ENCODE data around the gene KPNA1. TPM values are rescaled to one million over a fixed set of nuclear protein-coding genes. Genes with fewer than 3 reads are reported as not detected.

Gene KPNA1
- total and polyA plus RNA-seq, 2 of the 13 experiments (the other 11 are each of a cell fraction or from before 2014, with no cell fraction given): 15.4 to 30.0 TPM

- no peak for TF ChIP-seq ZHX2 (IDR thresholded peaks at IDR 0.05; ENCODE audit: low read depth)
- peak; percentile 66; the same call in 1 of the 2 replicates for TF ChIP-seq ZHX2 (CRISPR knock-in tag; IDR thresholded peaks at IDR 0.05; ENCODE audit: borderline replicate concordance)
- TF ChIP-seq, protein P1, sequence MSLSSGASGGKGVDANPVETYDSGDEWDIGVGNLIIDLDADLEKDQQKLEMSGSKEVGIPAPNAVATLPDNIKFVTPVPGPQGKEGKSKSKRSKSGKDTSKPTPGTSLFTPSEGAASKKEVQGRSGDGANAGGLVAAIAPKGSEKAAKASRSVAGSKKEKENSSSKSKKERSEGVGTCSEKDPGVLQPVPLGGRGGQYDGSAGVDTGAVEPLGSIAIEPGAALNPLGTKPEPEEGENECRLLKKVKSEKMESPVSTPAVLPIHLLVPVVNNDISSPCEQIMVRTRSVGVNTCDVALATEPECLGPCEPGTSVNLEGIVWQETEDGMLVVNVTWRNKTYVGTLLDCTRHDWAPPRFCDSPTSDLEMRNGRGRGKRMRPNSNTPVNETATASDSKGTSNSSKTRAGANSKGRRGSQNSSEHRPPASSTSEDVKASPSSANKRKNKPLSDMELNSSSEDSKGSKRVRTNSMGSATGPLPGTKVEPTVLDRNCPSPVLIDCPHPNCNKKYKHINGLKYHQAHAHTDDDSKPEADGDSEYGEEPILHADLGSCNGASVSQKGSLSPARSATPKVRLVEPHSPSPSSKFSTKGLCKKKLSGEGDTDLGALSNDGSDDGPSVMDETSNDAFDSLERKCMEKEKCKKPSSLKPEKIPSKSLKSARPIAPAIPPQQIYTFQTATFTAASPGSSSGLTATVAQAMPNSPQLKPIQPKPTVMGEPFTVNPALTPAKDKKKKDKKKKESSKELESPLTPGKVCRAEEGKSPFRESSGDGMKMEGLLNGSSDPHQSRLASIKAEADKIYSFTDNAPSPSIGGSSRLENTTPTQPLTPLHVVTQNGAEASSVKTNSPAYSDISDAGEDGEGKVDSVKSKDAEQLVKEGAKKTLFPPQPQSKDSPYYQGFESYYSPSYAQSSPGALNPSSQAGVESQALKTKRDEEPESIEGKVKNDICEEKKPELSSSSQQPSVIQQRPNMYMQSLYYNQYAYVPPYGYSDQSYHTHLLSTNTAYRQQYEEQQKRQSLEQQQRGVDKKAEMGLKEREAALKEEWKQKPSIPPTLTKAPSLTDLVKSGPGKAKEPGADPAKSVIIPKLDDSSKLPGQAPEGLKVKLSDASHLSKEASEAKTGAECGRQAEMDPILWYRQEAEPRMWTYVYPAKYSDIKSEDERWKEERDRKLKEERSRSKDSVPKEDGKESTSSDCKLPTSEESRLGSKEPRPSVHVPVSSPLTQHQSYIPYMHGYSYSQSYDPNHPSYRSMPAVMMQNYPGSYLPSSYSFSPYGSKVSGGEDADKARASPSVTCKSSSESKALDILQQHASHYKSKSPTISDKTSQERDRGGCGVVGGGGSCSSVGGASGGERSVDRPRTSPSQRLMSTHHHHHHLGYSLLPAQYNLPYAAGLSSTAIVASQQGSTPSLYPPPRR (CRISPR knock-in tag; IDR thresholded peaks at IDR 0.05; ENCODE audit: borderline replicate concordance): no peak
- peak; percentile 57; the same call in 1 of the 2 replicates for TF ChIP-seq SMAD9 (CRISPR knock-in tag; IDR thresholded peaks at IDR 0.05)
- TF ChIP-seq ZFP82 (CRISPR knock-in tag; IDR thresholded peaks at IDR 0.05; ENCODE audit: borderline replicate concordance): peak; percentile 5; the same call in 1 of the 2 replicates
- TF ChIP-seq FOXJ3 (CRISPR knock-in tag; IDR thresholded peaks at IDR 0.05; ENCODE audit: borderline replicate concordance): peak; percentile 80; the same call in 1 of the 2 replicates
- TF ChIP-seq, protein P2, sequence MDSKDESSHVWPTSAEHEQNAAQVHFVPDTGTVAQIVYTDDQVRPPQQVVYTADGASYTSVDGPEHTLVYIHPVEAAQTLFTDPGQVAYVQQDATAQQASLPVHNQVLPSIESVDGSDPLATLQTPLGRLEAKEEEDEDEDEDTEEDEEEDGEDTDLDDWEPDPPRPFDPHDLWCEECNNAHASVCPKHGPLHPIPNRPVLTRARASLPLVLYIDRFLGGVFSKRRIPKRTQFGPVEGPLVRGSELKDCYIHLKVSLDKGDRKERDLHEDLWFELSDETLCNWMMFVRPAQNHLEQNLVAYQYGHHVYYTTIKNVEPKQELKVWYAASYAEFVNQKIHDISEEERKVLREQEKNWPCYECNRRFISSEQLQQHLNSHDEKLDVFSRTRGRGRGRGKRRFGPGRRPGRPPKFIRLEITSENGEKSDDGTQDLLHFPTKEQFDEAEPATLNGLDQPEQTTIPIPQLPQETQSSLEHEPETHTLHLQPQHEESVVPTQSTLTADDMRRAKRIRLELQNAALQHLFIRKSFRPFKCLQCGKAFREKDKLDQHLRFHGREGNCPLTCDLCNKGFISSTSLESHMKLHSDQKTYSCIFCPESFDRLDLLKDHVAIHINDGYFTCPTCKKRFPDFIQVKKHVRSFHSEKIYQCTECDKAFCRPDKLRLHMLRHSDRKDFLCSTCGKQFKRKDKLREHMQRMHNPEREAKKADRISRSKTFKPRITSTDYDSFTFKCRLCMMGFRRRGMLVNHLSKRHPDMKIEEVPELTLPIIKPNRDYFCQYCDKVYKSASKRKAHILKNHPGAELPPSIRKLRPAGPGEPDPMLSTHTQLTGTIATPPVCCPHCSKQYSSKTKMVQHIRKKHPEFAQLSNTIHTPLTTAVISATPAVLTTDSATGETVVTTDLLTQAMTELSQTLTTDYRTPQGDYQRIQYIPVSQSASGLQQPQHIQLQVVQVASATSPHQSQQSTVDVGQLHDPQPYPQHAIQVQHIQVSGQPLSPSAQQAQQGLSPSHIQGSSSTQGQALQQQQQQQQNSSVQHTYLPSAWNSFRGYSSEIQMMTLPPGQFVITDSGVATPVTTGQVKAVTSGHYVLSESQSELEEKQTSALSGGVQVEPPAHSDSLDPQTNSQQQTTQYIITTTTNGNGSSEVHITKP (CRISPR knock-in tag; IDR thresholded peaks at IDR 0.05; ENCODE audit: low read depth): peak; percentile 62; the same call in 1 of the 2 replicates
- TF ChIP-seq ZNF781 (CRISPR knock-in tag; IDR thresholded peaks at IDR 0.05; ENCODE audit: borderline replicate concordance, not compliant biosample characterization): peak; percentile 92
- 0 out of 2 replicates have a peak, but pooled peaks have one; percentile 12 for TF ChIP-seq MAF1 (CRISPR knock-in tag; IDR thresholded peaks at IDR 0.05; ENCODE audit: borderline replicate concordance)
- TF ChIP-seq SP2 (CRISPR knock-in tag; IDR thresholded peaks at IDR 0.05): peak; percentile 83
These were observed 98.7 kb downstream of the KPNA1 start, which contains the start of gene WDR5B (continued) for GRCh38 chr3:122415762-122416654.

Data from HepG2 (cell line).